HG03439 (cell line): ENCODE results near the gene GLI3.
"Not testable (repeated sequence)": the region's sequence is repeated elsewhere in the genome, so short reads cannot be mapped to it uniquely, and the experiment has no call there.

ENCODE experiments used
- ATAC-seq: cut with Tn5 transposase; IDR thresholded peaks from one replicate; pipeline ENCODE4 v1.9.1; 2021; ENCODE audit warnings: mild to moderate bottlenecking, moderate library complexity; ENCODE audit not compliant: unreplicated experiment

Gene GLI3

DNA sequence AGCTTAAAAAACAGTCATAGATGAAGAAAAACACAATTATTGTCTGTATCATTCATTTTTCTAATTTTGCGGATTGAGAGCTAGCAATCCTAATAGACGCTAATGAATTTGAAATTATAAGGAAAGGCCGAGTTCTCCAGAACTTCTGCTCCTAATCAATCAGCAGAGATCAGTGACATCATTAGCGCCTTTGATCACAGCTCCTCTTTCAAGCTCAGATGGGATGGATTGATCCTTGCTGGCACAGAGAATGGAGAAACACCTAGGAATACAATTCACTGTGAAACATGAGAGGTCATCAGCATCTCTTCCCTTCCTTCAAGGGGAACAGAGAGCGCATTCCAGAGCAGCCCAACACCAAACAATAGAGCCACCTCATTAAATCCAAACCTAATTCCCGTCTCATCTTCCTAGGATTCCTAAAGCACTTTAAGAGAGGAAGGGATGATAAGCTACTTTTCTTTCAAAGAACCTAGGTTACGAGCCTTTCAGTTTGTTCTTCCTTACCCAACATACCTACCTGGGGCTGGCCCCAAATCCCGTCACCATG, 24.4 kb downstream of the GLI3 start:
- ATAC-seq: no peak

- ATAC-seq: no peak
These were observed 25.1 kb downstream of the GLI3 start for GRCh38 chr7:42211938-42212337.

DNA sequence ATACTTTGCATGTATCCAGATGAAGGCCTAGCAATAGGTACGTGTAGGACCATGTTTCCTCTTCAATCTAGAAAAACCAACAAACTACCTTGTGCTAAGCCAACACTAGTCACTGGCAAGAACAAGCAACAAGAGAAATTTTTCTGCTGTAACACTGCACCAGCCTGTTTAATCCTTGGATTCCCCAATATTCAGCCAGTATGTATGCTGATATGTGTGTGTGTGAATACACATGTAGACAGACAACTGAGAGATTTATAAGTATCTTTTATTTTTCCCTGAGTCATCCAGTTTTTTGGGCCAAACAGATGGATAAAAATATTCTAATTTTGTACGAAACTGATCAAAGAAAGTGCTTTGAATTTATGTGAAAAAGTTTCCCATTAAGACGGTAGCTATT, 26.2 kb downstream of the GLI3 start:
- ATAC-seq: no peak

DNA sequence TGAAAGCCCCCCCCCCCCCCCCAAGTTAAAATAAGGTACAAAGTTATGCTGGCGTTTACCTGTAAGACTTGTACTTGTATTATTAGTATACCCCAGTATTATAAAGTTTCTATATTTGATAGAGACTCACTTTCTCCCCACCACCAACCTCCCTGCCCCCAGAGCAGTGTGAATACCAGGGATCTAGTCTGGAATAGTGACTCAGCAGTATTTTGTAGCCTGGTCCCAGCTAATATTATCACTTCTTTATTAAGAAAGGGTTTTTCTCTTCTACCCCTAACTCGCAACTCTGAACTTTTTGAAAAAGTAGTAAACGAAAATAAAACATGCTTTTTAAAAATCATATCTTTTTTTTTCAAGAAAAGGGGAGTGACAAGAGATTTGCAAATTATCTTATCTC, 26.7 kb downstream of the GLI3 start:
- ATAC-seq: no peak

GRCh38 chr7:42209085-42209484, 27.9 kb downstream of the GLI3 start:
- ATAC-seq: not testable (repeated sequence)

GRCh38 chr7:42208572-42208971, 28.4 kb downstream of the GLI3 start:
- ATAC-seq: no peak

GRCh38 chr7:42207420-42207819, 29.6 kb downstream of the GLI3 start:
- ATAC-seq: no peak

- ATAC-seq: no peak
These were observed 33.7 kb downstream of the GLI3 start for GRCh38 chr7:42203336-42203735.

- ATAC-seq: no peak
These were observed 34.4 kb downstream of the GLI3 start for GRCh38 chr7:42202601-42203000.

- ATAC-seq: no peak
These were observed 37.9 kb downstream of the GLI3 start for GRCh38 chr7:42198974-42199668.

DNA sequence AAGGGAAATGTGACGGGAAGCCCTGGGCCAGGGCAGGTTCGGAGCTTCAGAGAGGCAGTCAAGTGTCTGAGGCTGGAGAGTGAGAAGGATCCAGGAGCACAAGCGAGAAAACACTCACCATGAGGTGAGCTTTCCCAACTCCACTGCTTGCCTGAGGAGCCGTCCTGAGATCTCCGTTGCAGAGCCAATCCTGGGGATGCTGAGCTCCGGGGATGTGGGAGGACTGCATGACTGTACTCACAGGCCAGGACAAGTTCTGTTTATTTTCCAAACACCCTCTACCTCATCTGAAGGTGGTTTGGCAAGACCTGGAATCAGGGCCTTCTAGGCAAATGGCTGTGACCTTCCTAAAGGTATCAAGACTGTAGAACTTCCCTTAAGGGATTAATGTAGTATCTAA, 38.7 kb downstream of the GLI3 start:
- no peak for ATAC-seq

- no peak for ATAC-seq
These were observed 39.6 kb downstream of the GLI3 start for GRCh38 chr7:42197451-42197850.

GRCh38 chr7:42194238-42194637, 42.8 kb downstream of the GLI3 start:
- ATAC-seq: no peak

DNA sequence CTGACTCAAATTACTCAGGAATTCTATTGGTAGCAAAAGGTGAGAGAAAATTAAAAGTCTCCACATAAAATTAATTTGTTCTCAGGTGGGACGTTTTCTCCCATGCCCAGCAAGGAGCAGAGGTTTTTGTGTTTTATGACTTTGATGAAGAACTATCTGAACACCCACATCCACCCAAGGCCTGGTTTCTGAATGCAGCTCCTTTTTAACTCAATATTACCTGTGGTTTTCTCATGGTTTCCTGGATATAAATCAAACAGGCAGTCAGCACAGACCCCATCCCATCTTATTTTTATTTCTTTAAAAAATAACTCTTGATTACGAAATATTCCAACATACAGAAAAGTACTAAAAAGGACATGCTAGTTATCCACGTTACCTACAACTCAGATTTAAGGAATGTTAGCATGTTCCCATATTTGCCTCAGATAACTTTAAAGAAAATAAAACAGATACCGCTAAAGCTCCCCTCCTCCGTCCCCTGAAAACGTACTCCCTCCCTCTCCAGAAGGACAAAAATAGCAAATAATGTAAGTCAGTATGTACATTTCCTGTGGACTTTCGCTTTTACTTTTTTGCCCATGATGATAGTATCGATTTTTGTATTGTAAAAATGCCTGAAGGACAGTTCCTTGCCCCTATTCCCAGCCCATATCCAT, 43.4 kb downstream of the GLI3 start:
- no peak for ATAC-seq

DNA sequence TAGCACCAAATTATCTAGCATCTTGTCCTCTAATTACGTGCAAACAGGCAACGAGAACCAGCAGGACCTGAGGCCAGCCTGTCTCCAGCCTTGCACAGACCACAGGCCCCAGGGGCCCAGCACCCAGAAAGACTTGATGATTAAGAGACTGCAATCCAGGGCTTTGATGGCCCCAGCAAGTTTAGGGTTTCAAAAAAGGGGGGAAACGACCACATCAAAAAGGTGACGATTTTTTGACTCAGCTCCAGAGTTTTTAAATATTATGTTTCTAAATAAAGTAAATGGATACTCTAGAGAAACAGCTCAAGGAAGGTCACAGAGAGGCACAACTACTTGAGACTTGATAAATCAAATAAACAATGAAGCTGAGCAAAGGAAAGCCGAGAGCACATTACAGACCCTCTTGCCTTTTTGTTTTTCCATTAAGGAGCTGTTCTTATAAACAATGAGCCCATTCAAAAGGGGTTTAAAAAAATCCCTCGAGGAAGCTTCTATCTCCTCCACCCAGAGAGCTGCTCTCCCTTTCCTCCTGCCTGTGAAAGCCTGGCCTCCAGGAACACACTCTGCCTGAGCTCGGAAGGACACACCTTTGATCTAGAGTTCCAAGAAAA, 44.1 kb downstream of the GLI3 start:
- ATAC-seq: no peak

DNA sequence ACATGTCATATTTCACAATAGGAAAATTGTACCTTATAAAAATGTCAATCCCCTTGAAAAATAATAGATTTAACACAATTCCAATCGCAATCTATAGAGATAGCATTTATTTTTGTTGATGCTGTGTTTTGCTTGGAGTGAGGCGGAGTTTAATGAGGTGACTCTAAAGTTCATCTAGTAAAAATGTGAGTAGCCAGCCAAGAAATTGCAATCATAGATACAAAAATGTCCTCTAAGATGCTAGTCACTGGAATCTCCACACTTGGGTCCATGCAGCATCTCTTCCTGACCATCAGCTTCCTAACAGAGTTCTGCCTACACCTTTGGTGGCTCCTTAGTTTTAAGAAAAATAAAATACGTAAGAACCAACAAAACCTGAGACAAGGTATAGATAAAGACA, 44.9 kb downstream of the GLI3 start:
- no peak for ATAC-seq

DNA sequence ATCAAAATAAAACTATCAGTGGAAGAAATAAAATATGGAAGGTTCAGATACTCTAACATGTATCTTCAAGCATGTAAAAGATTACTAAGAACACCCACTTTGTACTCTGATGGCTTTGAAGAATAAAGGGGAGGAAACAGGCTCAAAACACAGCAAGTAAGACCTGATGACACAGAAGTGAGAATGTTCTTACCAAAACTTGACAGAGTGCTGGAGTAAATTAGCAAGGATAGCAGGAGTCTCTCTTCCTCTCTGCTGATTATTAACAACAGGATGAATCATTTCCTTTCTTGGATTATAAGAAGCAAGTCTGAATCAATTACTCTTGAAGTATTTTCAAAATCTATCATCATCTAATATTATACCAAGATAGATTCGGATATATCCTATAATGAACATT, 47.5 kb downstream of the GLI3 start:
- no peak for ATAC-seq

DNA sequence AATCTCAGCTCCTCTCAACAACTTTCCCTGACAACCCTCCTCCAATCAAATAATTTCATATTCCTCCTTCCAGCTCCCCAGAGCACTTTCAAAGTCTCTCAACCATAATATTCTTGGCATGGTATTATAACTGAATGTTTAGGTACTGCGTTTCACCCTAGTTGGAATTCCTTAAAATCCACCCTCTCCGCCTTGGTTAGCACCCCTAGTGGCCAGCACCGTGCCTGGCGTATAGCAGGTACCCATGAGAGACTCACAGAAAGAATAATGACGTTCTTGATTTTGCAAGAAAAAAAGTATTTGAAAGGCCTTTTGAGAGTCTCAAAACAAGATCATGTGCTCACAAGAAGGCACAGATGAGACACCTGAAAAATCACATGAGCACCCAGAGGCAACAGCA, 50.9 kb downstream of the GLI3 start:
- no peak for ATAC-seq

DNA sequence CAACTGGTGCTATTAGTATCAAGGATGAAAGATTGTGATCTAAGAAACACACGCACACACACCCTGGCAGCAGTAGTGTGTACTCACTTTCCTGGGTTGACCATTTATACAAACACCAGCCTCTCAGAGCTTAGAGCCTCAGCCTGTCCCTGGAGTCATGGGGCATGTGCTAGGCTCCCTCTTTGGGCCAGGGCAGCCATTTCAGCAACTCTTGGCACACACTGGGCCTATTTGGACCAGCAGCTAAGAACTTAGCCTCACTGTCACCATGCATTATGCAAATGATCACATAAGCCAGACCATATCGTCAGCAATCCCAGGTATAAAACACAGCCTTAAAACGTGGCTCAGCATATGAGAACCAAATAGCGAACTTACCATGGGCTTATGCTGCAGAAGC, 51.3 kb downstream of the GLI3 start:
- ATAC-seq: no peak

GRCh38 chr7:42183547-42183946, 53.5 kb downstream of the GLI3 start:
- no peak for ATAC-seq

GRCh38 chr7:42181566-42181965, 55.4 kb downstream of the GLI3 start:
- no peak for ATAC-seq

DNA sequence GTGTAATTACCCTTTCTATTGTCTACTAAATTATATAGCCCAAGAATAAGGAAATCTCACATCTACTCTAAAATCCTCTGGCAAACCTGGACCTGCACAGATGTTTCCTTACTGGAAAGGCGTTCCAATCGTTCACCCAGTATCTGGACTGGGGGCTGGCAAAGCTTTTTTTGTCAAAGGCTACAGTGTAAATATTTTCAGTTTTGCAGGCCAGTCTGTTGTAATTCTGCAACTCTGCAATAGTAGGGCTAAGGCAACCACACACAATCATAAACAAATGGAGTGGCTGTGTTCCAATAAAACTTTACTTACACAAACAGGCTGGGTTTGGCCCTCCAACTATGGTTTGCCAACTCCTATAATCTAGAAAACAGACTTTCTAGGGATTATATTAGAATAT, 56.2 kb downstream of the GLI3 start:
- no peak for ATAC-seq
